ENCODE measurements around the gene TTLL12.

GRCh38 chr22:43202756-43203410 is 15.9 kb upstream of the TTLL12 start:
- TF ChIP-seq POLR2A (IDR thresholded peaks at IDR 0.05; ENCODE audit: low read depth, low read length) (no peak), TAF1 (IDR thresholded peaks at IDR 0.05; ENCODE audit: borderline replicate concordance, low read depth, low read length) (no peak), POLR2AphosphoS5 (IDR thresholded peaks at IDR 0.05; ENCODE audit: low read depth, low read length) (no peak)

Data from GM12892 (cell line).